Loucy (cell line): ENCODE data around the gene KDM4B.

ENCODE experiments used
- EZH2phosphoT487 ChIP-seq: fragments of 200-600 bp; IDR thresholded peaks from 2 replicates; pipeline ENCODE4 v1.6.1; 2018; ENCODE audit warnings: antibody characterized with exemption, mild to moderate bottlenecking, moderate library complexity, borderline replicate concordance
- TF ChIP-seq, protein P1 (sequence below): fragments of 200-600 bp; sonication (generic); conservative IDR thresholded peaks from 2 replicates; pipeline ENCODE4 v1.5.1; 2014; ENCODE audit warnings: mild to moderate bottlenecking, antibody characterized with exemption, low read length

GRCh38 chr19:5005096-5005495, 36.2 kb downstream of the KDM4B start:
- TF ChIP-seq EZH2phosphoT487: no peak
- TF ChIP-seq, protein P1, sequence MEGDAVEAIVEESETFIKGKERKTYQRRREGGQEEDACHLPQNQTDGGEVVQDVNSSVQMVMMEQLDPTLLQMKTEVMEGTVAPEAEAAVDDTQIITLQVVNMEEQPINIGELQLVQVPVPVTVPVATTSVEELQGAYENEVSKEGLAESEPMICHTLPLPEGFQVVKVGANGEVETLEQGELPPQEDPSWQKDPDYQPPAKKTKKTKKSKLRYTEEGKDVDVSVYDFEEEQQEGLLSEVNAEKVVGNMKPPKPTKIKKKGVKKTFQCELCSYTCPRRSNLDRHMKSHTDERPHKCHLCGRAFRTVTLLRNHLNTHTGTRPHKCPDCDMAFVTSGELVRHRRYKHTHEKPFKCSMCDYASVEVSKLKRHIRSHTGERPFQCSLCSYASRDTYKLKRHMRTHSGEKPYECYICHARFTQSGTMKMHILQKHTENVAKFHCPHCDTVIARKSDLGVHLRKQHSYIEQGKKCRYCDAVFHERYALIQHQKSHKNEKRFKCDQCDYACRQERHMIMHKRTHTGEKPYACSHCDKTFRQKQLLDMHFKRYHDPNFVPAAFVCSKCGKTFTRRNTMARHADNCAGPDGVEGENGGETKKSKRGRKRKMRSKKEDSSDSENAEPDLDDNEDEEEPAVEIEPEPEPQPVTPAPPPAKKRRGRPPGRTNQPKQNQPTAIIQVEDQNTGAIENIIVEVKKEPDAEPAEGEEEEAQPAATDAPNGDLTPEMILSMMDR: no peak
